Fibroblast of gingiva (primary cell): ENCODE measurements around the gene CHI3L2.

Experiments
- DNase-seq: peaks from one replicate; pipeline ENCODE4 v3.0.0-alpha.2; 2011; ENCODE audit warnings: low read depth

Gene CHI3L2

GRCh38 chr1:111227434-111227833 is at the start of gene CHI3L2:
Gene CHI3L2 (plus strand): TSS chr1:111227713. CDS start chr1:111227730, 17 bp downstream.
- DNase-seq: peak; percentile 83

GRCh38 chr1:111179968-111180533 is 47.5 kb upstream of the CHI3L2 start:
- DNase-seq: no peak

- DNase-seq: no peak
These were observed 45.5 kb upstream of the CHI3L2 start for GRCh38 chr1:111182052-111182451.

- peak; percentile 19 for DNase-seq
These were observed 44.0 kb upstream of the CHI3L2 start for GRCh38 chr1:111183308-111184069.

GRCh38 chr1:111184663-111185062 is 42.9 kb upstream of the CHI3L2 start:
- DNase-seq: no peak

- DNase-seq: peak; percentile 94
These were observed 36.5 kb upstream of the CHI3L2 start for GRCh38 chr1:111190931-111191451.

GRCh38 chr1:111191496-111191895 is 36.0 kb upstream of the CHI3L2 start:
- DNase-seq: peak; percentile 84

GRCh38 chr1:111192074-111192473 is 35.4 kb upstream of the CHI3L2 start:
- DNase-seq: no peak

GRCh38 chr1:111192658-111193519 is 34.6 kb upstream of the CHI3L2 start:
- peak; percentile 15 for DNase-seq

GRCh38 chr1:111193712-111194480 is 33.6 kb upstream of the CHI3L2 start:
- DNase-seq: no peak

- DNase-seq: peak; percentile 28
These were observed 32.4 kb upstream of the CHI3L2 start for GRCh38 chr1:111195002-111195684.

- no peak for DNase-seq
These were observed 31.3 kb upstream of the CHI3L2 start for GRCh38 chr1:111196213-111196612.

GRCh38 chr1:111197598-111198284 is 29.8 kb upstream of the CHI3L2 start:
- DNase-seq: no peak

GRCh38 chr1:111198836-111199235 is 28.7 kb upstream of the CHI3L2 start:
- no peak for DNase-seq

- no peak for DNase-seq
These were observed 28.2 kb upstream of the CHI3L2 start for GRCh38 chr1:111199329-111199728.

- no peak for DNase-seq
These were observed 27.4 kb upstream of the CHI3L2 start, which contains the start of gene DENND2D for GRCh38 chr1:111199881-111200801. Gene DENND2D (minus strand): TSS chr1:111200646. CDS start chr1:111200459, 187 bp downstream.

GRCh38 chr1:111200802-111201161 is 26.7 kb upstream of the CHI3L2 start:
- no peak for DNase-seq

GRCh38 chr1:111201275-111202090 is 26.0 kb upstream of the CHI3L2 start:
- DNase-seq: no peak

GRCh38 chr1:111202366-111202706 is 25.2 kb upstream of the CHI3L2 start:
- no peak for DNase-seq
